ENCODE results near the gene WDFY4. TPM values are rescaled to one million over a fixed set of nuclear protein-coding genes. Genes with fewer than 3 reads are reported as not detected.

Gene WDFY4
- total and polyA plus RNA-seq, 2 donors (not counting 3 experiments of a cell fraction or from before 2014, with no cell fraction given), result 10.1 to 10.2 TPM

- H3K9ac ChIP-seq (replicated peaks; ENCODE audit: extremely low read depth, insufficient read depth, low read length), result no peak overlapping the region
- no peaks in the 10 kb centered on the region for H3K36me3 ChIP-seq (ENCODE audit: control insufficient read depth in 2 of 2, extremely low read depth in 1 of 2, insufficient read depth in 2 of 2, low read length in 2 of 2)
- peaks cover 0 to 8% of the 10 kb centered on the region in 2 experiments for H3K27me3 ChIP-seq (ENCODE audit: control insufficient read depth in 2 of 2, insufficient read depth in 2 of 2, low read length in 2 of 2)
- H2AFZ ChIP-seq (ENCODE audit: low read depth, low read length), result no peak overlapping the region
- intact Hi-C loops (cut with micrococcal nuclease) (no loop called here), dilution Hi-C loops (cut with MboI; ENCODE audit: extremely low pct_ligation_motif_present, low sequenced_read_pairs) (no loop called here)
- BruUV-seq (replicated peaks), result no TSS peak
- no peak overlapping the region for H3K4me2 ChIP-seq (ENCODE audit: insufficient read depth, low read length)
- no peak overlapping the region for H3K4me3 ChIP-seq (replicated peaks in 1 of 3; ENCODE audit: insufficient read depth in 1 of 3, low read depth in 1 of 3, low read length in 3 of 3)
- no peaks in the 10 kb centered on the region for H3K9me1 ChIP-seq (replicated peaks; ENCODE audit: control insufficient read depth, extremely low read depth, insufficient read depth, low read length)
- no peak for TF ChIP-seq FOS (IDR thresholded peaks at IDR 0.05; ENCODE audit: borderline replicate concordance, insufficient read depth, low read length)
- H3K4me1 ChIP-seq (ENCODE audit: control insufficient read depth, extremely low read depth, insufficient read depth, low read length), result no peaks in the 10 kb centered on the region
- H3K9me3 ChIP-seq (replicated peaks; ENCODE audit: control insufficient read depth, insufficient read depth, low read length), result no peaks in the 10 kb centered on the region
- no peak overlapping the region for H3K27ac ChIP-seq (ENCODE audit: insufficient read depth, low read depth, low read length)
- ChIA-PET CTCF (no interaction called here), POLR2A (no interaction called here)
- no peak for FAIRE-seq
- H4K20me1 ChIP-seq (replicated peaks; ENCODE audit: control insufficient read depth, extremely low read depth, insufficient read depth, low read length), result no peaks in the 10 kb centered on the region
- no peak for DNase-seq (ENCODE audit: low read depth, low spot score)
- no peaks in the 10 kb centered on the region for H3K79me2 ChIP-seq (ENCODE audit: control insufficient read depth, insufficient read depth, low read length)
Observed at GRCh38 chr10:48905311-48905710, 220.6 kb downstream of the WDFY4 start.

GRCh38 chr10:48906841-48907240 is 222.2 kb downstream of the WDFY4 start:
- no peak for DNase-seq (ENCODE audit: low read depth, low spot score)
- no peaks in the 10 kb centered on the region for H4K20me1 ChIP-seq (replicated peaks; ENCODE audit: control insufficient read depth, extremely low read depth, insufficient read depth, low read length)
- no peak for FAIRE-seq
- no peak overlapping the region for H3K9ac ChIP-seq (replicated peaks; ENCODE audit: extremely low read depth, insufficient read depth, low read length)
- H3K36me3 ChIP-seq (ENCODE audit: control insufficient read depth in 2 of 2, extremely low read depth in 1 of 2, insufficient read depth in 2 of 2, low read length in 2 of 2), result no peaks in the 10 kb centered on the region
- H3K79me2 ChIP-seq (ENCODE audit: control insufficient read depth, insufficient read depth, low read length), result no peaks in the 10 kb centered on the region
- intact Hi-C loops (cut with micrococcal nuclease), result no loop called here
- H3K4me2 ChIP-seq (ENCODE audit: insufficient read depth, low read length), result no peak overlapping the region
- BruUV-seq (replicated peaks), result no TSS peak
- no peak overlapping the region for H3K27ac ChIP-seq (ENCODE audit: insufficient read depth, low read depth, low read length)
- H3K9me1 ChIP-seq (replicated peaks; ENCODE audit: control insufficient read depth, extremely low read depth, insufficient read depth, low read length), result no peaks in the 10 kb centered on the region
- dilution Hi-C loops (cut with MboI; ENCODE audit: extremely low pct_ligation_motif_present, low sequenced_read_pairs), result no loop called here
- POLR2A ChIA-PET, result no interaction called here
- H3K9me3 ChIP-seq (replicated peaks; ENCODE audit: control insufficient read depth, insufficient read depth, low read length), result no peaks in the 10 kb centered on the region
- CTCF ChIA-PET, result no interaction called here
- no peak overlapping the region for H2AFZ ChIP-seq (ENCODE audit: low read depth, low read length)
- TF ChIP-seq, protein P1, sequence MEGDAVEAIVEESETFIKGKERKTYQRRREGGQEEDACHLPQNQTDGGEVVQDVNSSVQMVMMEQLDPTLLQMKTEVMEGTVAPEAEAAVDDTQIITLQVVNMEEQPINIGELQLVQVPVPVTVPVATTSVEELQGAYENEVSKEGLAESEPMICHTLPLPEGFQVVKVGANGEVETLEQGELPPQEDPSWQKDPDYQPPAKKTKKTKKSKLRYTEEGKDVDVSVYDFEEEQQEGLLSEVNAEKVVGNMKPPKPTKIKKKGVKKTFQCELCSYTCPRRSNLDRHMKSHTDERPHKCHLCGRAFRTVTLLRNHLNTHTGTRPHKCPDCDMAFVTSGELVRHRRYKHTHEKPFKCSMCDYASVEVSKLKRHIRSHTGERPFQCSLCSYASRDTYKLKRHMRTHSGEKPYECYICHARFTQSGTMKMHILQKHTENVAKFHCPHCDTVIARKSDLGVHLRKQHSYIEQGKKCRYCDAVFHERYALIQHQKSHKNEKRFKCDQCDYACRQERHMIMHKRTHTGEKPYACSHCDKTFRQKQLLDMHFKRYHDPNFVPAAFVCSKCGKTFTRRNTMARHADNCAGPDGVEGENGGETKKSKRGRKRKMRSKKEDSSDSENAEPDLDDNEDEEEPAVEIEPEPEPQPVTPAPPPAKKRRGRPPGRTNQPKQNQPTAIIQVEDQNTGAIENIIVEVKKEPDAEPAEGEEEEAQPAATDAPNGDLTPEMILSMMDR (IDR thresholded peaks at IDR 0.05; ENCODE audit: extremely low read depth in 1 of 2, insufficient read depth in 1 of 2, low read depth in 1 of 2, low read length in 2 of 2), result no peak
- TF ChIP-seq MAX (IDR thresholded peaks at IDR 0.05; ENCODE audit: insufficient read depth, insufficient read length) (no peak), GATA2 (IDR thresholded peaks at IDR 0.05; ENCODE audit: insufficient read depth, insufficient read length, low read depth, low read length) (no peak), JUN (IDR thresholded peaks at IDR 0.05; ENCODE audit: borderline replicate concordance, insufficient read depth, insufficient read length, low read depth) (no peak), FOS (IDR thresholded peaks at IDR 0.05; ENCODE audit: borderline replicate concordance, insufficient read depth, low read length) (no peak), POLR2A (IDR thresholded peaks at IDR 0.05; ENCODE audit: low read depth, low read length) (no peak), POLR2AphosphoS5 (IDR thresholded peaks at IDR 0.05; ENCODE audit: insufficient read depth, low read depth, low read length) (no peak), MYC (IDR thresholded peaks at IDR 0.05; ENCODE audit: low read depth, low read length) (no peak), EZH2 (IDR thresholded peaks at IDR 0.05; ENCODE audit: borderline replicate concordance, low read depth, low read length, severe bottlenecking) (no peak)
- H3K4me1 ChIP-seq (ENCODE audit: control insufficient read depth, extremely low read depth, insufficient read depth, low read length), result no peaks in the 10 kb centered on the region
- no peak overlapping the region for H3K4me3 ChIP-seq (replicated peaks in 1 of 3; ENCODE audit: insufficient read depth in 1 of 3, low read depth in 1 of 3, low read length in 3 of 3)
- peaks cover 0 to 8% of the 10 kb centered on the region in 2 experiments for H3K27me3 ChIP-seq (ENCODE audit: control insufficient read depth in 2 of 2, insufficient read depth in 2 of 2, low read length in 2 of 2)
